ENCODE results near the gene ATP6V1B1.

ATP6V1B1 gene

DNA sequence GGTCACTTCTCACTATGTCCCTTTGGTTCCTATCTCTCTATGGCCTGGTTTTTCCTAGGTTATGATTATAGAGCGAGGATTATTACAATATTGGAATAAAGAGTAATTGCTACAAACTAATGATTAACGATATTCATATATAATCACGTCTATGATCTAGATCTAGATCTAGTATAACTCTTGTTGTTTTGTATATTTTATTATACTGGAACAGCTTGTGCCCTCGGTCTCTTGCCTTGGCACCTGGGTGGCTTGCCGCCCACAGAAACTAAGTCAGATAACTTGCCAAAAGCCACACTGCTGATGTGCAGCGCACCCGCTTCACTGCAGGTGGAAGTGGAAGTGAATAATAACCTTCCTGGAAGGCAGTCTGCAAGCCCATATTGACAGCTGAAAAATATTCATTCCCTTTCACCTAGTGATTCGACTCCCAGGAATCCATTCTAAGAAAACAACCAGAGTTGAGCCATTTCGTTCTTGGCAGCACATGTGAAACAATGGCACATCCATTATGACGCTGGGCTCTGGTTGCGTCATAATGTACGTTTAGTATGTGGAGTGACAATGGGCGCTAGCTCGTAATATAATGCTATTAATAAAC lies 42.0 kb downstream of the ATP6V1B1 start:
- TF ChIP-seq, protein P1, sequence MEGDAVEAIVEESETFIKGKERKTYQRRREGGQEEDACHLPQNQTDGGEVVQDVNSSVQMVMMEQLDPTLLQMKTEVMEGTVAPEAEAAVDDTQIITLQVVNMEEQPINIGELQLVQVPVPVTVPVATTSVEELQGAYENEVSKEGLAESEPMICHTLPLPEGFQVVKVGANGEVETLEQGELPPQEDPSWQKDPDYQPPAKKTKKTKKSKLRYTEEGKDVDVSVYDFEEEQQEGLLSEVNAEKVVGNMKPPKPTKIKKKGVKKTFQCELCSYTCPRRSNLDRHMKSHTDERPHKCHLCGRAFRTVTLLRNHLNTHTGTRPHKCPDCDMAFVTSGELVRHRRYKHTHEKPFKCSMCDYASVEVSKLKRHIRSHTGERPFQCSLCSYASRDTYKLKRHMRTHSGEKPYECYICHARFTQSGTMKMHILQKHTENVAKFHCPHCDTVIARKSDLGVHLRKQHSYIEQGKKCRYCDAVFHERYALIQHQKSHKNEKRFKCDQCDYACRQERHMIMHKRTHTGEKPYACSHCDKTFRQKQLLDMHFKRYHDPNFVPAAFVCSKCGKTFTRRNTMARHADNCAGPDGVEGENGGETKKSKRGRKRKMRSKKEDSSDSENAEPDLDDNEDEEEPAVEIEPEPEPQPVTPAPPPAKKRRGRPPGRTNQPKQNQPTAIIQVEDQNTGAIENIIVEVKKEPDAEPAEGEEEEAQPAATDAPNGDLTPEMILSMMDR (conservative IDR thresholded peaks at IDR 0.05; ENCODE audit: low read length): no peak
- H3K4me3 ChIP-seq (ENCODE audit: low read length): peak overlapping the region; percentile 68
- DNase-seq (ENCODE audit: low read depth): peak; percentile 87

DNA sequence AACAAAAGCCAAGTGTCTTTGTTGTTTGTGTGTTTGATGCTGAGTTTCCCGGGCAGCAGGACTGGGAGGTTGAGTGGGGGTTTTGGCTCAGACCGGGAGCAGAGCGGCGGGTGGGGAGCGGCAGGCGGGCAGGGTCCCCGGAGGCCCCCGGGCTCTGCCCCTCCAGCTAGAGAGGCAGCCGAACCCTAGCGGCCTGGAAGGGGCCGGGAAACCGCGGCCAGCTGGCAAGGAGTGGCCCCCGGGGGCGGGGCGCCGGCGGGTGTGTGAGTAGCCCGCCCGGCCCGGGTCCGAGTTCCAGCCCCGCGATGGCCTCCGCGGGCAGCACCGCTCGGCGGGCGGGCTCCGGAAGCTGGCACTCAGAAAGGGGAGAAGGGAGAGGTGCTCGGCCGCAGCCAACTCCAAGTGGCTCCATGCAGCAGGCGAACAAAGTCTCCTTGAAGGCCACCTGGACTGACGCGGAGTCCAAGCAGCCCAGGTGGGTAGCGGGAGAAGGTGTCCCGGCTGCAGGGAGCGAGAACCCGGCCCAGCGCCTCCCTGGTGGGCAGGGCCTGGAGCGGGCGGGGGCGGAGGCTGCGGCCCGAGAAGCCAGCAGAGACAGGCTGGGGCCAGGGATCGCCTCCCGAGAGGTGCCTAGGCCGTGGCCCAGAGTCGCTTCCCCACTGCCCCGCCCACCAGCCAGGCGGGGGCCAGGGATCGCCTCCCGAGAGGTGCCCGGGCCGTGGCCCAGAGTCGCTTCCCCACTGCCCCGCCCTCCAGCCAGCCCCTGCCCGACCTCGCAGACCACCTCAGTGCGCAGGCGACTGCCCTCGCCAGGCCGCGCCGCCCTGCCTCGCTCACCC lies 42.9 kb downstream of the ATP6V1B1 start, which contains the start of gene ANKRD53:
TSS of gene ANKRD53 (plus strand) at position 290 of the 839 bp plus-strand sequence. CDS start at position 306, 16 bp downstream.
- TF ChIP-seq, protein P1 (conservative IDR thresholded peaks at IDR 0.05; ENCODE audit: low read length): no peak
- peak within 1 kb of the TSS; percentile 68 for H3K4me3 ChIP-seq (ENCODE audit: low read length)
- DNase-seq (ENCODE audit: low read depth): peak; percentile 31

DNA sequence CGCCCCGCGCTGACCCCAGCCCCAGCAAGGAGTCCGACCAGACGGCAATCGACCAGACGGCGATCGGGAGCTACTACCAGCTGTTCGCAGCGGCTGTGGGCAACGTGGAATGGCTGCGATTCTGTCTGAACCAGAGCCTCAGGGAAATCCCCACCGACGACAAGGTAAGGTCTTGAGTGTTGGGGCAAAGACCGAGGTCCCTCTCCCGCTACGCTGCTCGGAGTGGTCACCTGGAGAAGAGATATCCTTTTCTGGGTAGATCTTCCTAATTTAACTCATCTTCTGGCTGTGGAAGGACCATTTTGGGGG lies 43.4 kb downstream of the ATP6V1B1 start:
- no peak overlapping the region; the same call in 1 of the 2 replicates for H3K4me3 ChIP-seq (ENCODE audit: low read length)
- TF ChIP-seq, protein P1 (conservative IDR thresholded peaks at IDR 0.05; ENCODE audit: low read length): no peak
- DNase-seq (ENCODE audit: low read depth): no peak

DNA sequence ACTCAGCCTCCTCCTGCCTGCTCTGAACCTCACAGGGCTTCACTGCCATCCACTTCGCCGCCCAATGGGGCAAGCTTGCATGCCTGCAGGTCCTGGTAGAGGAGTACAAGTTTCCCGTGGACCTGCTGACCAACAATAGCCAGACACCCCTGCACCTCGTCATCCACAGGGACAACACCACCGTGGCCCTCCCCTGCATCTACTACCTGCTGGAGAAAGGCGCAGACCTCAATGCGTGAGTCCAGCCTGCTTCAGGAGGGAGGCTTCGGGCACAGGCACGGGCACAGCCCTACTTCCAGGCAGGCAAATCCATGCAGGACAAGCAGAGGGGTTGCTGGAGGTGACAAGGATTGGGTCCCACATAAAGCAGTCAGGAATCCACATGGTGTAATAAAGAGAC lies 43.9 kb downstream of the ATP6V1B1 start:
- no peak for DNase-seq (ENCODE audit: low read depth)
- H3K4me3 ChIP-seq (ENCODE audit: low read length): no peak overlapping the region
- TF ChIP-seq, protein P1 (conservative IDR thresholded peaks at IDR 0.05; ENCODE audit: low read length): no peak

DNA sequence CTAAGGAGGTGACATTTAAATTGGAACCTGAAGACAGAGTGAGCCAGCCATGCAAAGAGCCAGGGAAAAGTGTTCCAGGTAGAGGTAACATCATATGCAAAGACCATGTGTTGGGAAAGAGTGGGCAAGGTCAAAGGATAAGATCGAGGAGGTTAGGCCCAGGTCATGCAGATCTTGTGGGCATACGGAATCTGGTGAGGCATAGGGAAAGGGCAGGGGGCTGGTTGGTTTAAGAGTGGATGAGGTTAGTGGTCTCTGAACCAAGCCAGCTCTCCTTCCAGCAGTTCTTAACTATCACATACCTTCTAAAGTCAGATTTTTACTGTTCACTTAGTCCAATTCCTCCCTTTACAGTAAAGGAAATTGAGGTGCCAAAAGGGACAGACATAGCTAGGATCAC lies 45.7 kb downstream of the ATP6V1B1 start:
- no peak for DNase-seq (ENCODE audit: low read depth)
- TF ChIP-seq, protein P1 (conservative IDR thresholded peaks at IDR 0.05; ENCODE audit: low read length): no peak
- no peak overlapping the region for H3K4me3 ChIP-seq (ENCODE audit: low read length)

DNA sequence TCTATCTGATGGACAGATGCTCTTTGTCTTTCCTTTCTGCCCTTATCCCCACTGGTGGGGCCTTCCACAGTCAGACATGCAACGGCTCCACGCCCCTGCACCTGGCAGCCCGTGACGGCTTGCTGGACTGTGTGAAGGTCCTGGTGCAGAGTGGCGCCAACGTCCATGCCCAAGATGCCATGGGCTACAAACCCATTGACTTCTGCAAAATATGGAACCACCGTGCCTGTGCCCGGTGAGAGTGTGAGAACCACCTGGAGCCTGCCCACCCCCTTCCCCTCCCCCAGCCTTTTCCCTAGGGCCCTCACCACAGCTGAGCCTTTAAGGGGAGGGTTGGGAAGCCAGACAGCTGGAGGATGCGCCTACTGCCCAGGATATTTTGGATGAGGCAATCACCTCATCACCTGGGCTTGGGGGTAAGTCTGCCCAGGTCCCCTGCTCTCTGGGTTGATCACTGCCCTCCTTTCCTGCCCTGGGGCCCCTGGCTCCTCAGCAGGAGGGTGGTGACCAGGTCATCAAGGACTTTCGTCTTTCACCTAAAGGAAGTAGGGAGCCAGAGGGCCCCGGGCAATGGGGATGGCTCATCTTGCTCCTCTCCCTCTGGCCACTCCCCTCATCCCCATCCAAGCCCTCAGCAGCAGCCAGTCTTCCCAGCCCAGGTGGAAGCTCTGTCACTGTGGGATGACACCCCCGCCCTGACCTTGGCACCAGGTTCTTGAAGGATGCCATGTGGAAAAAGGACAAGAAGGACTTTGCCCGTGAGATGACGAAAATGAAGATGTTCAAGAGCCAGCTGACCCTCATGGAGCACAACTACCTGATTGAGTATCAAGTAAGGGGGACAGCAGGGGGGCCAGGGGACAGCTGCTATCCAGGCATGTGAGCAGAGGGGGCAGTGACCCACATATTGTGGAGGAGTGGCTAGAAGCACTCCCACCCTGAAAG lies 46.4 kb downstream of the ATP6V1B1 start:
- no peak overlapping the region for H3K4me3 ChIP-seq (ENCODE audit: low read length)
- TF ChIP-seq, protein P1 (conservative IDR thresholded peaks at IDR 0.05; ENCODE audit: low read length): no peak
- DNase-seq (ENCODE audit: low read depth): no peak
